H1 (cell line): ENCODE measurements around the gene SAMMSON. TPM values are rescaled to one million over a fixed set of nuclear protein-coding genes. Genes with fewer than 3 reads are reported as not detected.

ENCODE experiments used
- CHD7 ChIP-seq: fragments of 300-600 bp; sonication (generic); IDR thresholded peaks from 2 replicates; pipeline ENCODE4 v1.7.1; 2012; ENCODE audit warnings: low read length, moderate library complexity, mild to moderate bottlenecking, inconsistent platforms; ENCODE audit not compliant: insufficient replicate concordance
- polyA plus RNA-seq, 7 experiments: library from polyadenylated mRNA; depleted of rRNA in 3 of 7; stranded (reverse) in 5 of 7; unstranded in 2 of 7; fragments of >200 nt in 5 of 7; fragments of 200-250 nt in 2 of 7; gene quantifications; 1 replicate in 5 of 7; 2 replicates in 1 of 7; 4 replicates in 1 of 7; pipeline versions ENCODE4 v1.2.1 to v1.2.3, GENCODE V29; 2011 to 2013; ENCODE audit warnings: missing spikeins in 2 of 7, mixed read lengths in 2 of 7
- total RNA-seq: library from RNA; stranded (reverse); fragmentation: NEBNext Ultra II Directional; extraction: Animal tissue kit (Norgen Biotek cat#: 25700); gene quantifications from 2 replicates; pipeline ENCODE4 v1.2.1, GENCODE V29; 2021

SAMMSON gene
- total and polyA plus RNA-seq, 2 of the 8 experiments (the other 6 are each of a cell fraction or from before 2014, with no cell fraction given) = not detected

DNA sequence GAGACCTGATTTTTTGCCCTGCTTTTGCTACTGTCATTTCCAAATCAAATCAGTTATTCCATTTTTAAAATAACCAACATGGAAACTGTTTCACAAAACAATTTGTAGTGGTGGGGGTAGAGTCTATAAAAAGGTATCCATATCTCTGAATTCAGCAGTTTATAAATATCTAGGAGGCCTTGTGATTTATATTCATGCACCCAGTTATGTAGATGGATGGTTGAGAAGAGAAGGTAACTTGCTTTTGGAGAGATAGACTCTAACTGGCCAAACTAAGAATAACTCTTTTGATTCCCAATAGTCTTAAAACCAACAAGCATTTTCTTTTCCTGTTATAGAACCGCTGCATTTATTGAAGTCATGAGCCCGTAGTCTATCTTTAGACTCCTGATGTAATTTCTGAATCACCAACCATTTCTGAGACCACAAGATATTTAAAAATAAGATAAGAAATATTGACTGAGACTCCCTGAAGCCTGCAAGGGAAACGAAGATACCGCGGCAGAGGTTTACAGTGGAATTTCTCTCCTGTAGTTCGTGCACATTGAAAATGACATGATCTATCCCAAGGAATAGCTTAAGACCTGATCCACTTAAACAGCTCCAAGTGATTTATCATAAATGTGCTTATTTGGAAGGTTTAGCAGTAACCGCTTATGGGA lies 68.5 kb downstream of the SAMMSON start (continued):
- TF ChIP-seq CHD7 = no peak
